GM12878 (cell line): ENCODE measurements around the gene TARP.

Source experiments
- ASH2L ChIP-seq: fragments of 300-600, 200-600 bp; sonication (generic); IDR thresholded peaks from 2 replicates; pipeline ENCODE4 v1.6.1; 2017; ENCODE audit warnings: low read depth, mild to moderate bottlenecking, borderline replicate concordance
- ATF3 ChIP-seq: IDR thresholded peaks from 2 replicates; pipeline ENCODE4 v1.6.1; 2011; ENCODE audit warnings: low read depth, mild to moderate bottlenecking, low read length, moderate library complexity, borderline replicate concordance; ENCODE audit errors: extremely low read depth
- ATF7 ChIP-seq: fragments of 450-650 bp; IDR thresholded peaks from 2 replicates; pipeline ENCODE4 v1.6.1; 2016; ENCODE audit warnings: low read depth, mild to moderate bottlenecking
- BACH1 ChIP-seq: fragments of 450-650 bp; IDR thresholded peaks from 2 replicates; pipeline ENCODE4 v1.6.1; 2017; ENCODE audit warnings: mild to moderate bottlenecking, borderline replicate concordance
- BCL3 ChIP-seq: IDR thresholded peaks from 2 replicates; pipeline ENCODE4 v1.6.1; 2011; ENCODE audit warnings: borderline replicate concordance, low read depth, mild to moderate bottlenecking, moderate library complexity, low read length; ENCODE audit not compliant: insufficient read depth, poor library complexity, severe bottlenecking
- BHLHE40 ChIP-seq, 2 experiments: fragments of 450-650 bp in 1 of 2; IDR thresholded peaks; 2 replicates each; pipeline ENCODE4 v1.6.1; 2011 to 2017; ENCODE audit warnings: low read depth in 2 of 2, borderline replicate concordance in 1 of 2, improper control_type of control experiment in 1 of 2, low read length in 1 of 2, mild to moderate bottlenecking in 1 of 2
- CBX5 ChIP-seq: sonication (generic); IDR thresholded peaks from 2 replicates; pipeline ENCODE4 v1.6.1; 2016; ENCODE audit warnings: low read depth, moderate library complexity, mild to moderate bottlenecking, inconsistent platforms
- CHD2 ChIP-seq: IDR thresholded peaks from 2 replicates; pipeline ENCODE4 v1.6.1; 2011; ENCODE audit warnings: low read depth, low read length, improper control_type of control experiment, borderline replicate concordance
- KAT2A ChIP-seq: conservative IDR thresholded peaks from 2 replicates; pipeline ENCODE4 v1.6.1; 2011; ENCODE audit warnings: low read depth, low read length; ENCODE audit not compliant: control insufficient read depth
- MEF2B ChIP-seq: fragments of 450-650 bp; IDR thresholded peaks from 2 replicates; pipeline ENCODE4 v1.6.1; 2018; ENCODE audit warnings: mild to moderate bottlenecking, moderate library complexity; ENCODE audit not compliant: partially characterized antibody, poor library complexity, severe bottlenecking
- MXI1 ChIP-seq: fragments of 150-350 bp; IDR thresholded peaks from 2 replicates; pipeline ENCODE4 v1.6.1; 2011; ENCODE audit warnings: low read depth, mild to moderate bottlenecking, inconsistent platforms, low read length, improper control_type of control experiment
- MYB ChIP-seq: fragments of 150-350 bp; IDR thresholded peaks from 2 replicates; pipeline ENCODE4 v1.6.1; 2014; ENCODE audit warnings: mild to moderate bottlenecking, low read depth, low read length, borderline replicate concordance
- NKRF ChIP-seq: fragments of 450-650 bp; conservative IDR thresholded peaks from 2 replicates; pipeline ENCODE4 v1.6.1; 2017; ENCODE audit warnings: mild to moderate bottlenecking, moderate library complexity
- POU2F2 ChIP-seq: IDR thresholded peaks from 3 replicates; pipeline ENCODE4 v1.6.1; 2011; ENCODE audit warnings: low read depth, mild to moderate bottlenecking, low read length, borderline replicate concordance
- REST ChIP-seq: IDR thresholded peaks from 2 replicates; pipeline ENCODE4 v1.6.1; 2012; ENCODE audit warnings: mild to moderate bottlenecking, low read depth, low read length
- SMARCA5 ChIP-seq: fragments of 450-650 bp; IDR thresholded peaks from 2 replicates; pipeline ENCODE4 v1.6.1; 2017; ENCODE audit warnings: mild to moderate bottlenecking
- SREBF1 ChIP-seq: IDR thresholded peaks from 2 replicates; pipeline ENCODE4 v1.6.1; 2012; ENCODE audit warnings: mild to moderate bottlenecking, low read length
- STAT1 ChIP-seq: fragments of 450-650 bp; conservative IDR thresholded peaks from 2 replicates; pipeline ENCODE4 v1.6.1; 2014; ENCODE audit warnings: antibody characterized with exemption, mild to moderate bottlenecking
- YBX1 ChIP-seq: fragments of 450-650 bp; IDR thresholded peaks from 2 replicates; pipeline ENCODE4 v1.6.1; 2016; ENCODE audit warnings: antibody characterized with exemption
- ZBED1 ChIP-seq: IDR thresholded peaks from 2 replicates; pipeline ENCODE4 v1.6.1; 2016; ENCODE audit warnings: borderline replicate concordance
- ZNF207 ChIP-seq: fragments of 450-650 bp; IDR thresholded peaks from 2 replicates; pipeline ENCODE4 v1.6.1; 2014; ENCODE audit warnings: antibody characterized with exemption, mild to moderate bottlenecking, borderline replicate concordance
- ZZZ3 ChIP-seq: IDR thresholded peaks from 2 replicates; pipeline ENCODE4 v1.6.1; 2011; ENCODE audit warnings: low read depth; ENCODE audit not compliant: control insufficient read depth, insufficient read length

TARP gene

GRCh38 chr7:38311329-38311937 is 38.0 kb upstream of the TARP start (continued):
- TF ChIP-seq NKRF (no peak), BHLHE40 (IDR thresholded peaks at IDR 0.05; ENCODE audit: borderline replicate concordance in 1 of 2, low read depth in 2 of 2, low read length in 1 of 2) (peak in 1 of 2 experiments; percentile 34; a peak in 1 of 4 replicates), BCL3 (no peak), SMARCA5 (no peak), STAT1 (no peak), ZNF207 (no peak), MEF2B (no peak), MYB (no peak), ASH2L (no peak), REST (no peak), KAT2A (no peak), SREBF1 (no peak), POU2F2 (no peak), CHD2 (0 out of 2 replicates have a peak, but pooled peaks have one; percentile 12), ZZZ3 (no peak), CBX5 (no peak), YBX1 (no peak), ZBED1 (no peak), BACH1 (no peak), ATF7 (no peak), MXI1 (peak; percentile 33; the same call in 1 of the 2 replicates), ATF3 (no peak)
